GM12878 (cell line): ENCODE measurements around the gene FFAR3. TPM values are rescaled to one million over a fixed set of nuclear protein-coding genes. Genes with fewer than 3 reads are reported as not detected.

Source experiments
- ATAC-seq: fragments of 200-7000 bp; cut with Tn5 transposase; 3 replicates; pipeline ENCODE4 v1.9.1; 2020; ENCODE audit warnings: mild to moderate bottlenecking, moderate library complexity
- BruUV-seq: library from RNA; stranded (reverse); fragments of 400-500 nt; replicated peaks from 2 replicates; lab custom pipeline; 2021; lab: Mats Ljungman, UMichigan
- CTCF ChIA-PET: fragments of 300-600 bp; sonication (Branson Sonifier 250); formaldehyde crosslinking; extraction: SDS; loops from one replicate; lab custom pipeline; 2021; ENCODE audit warnings: inconsistent platforms; lab: Yijun Ruan, JAX
- POLR2A ChIA-PET: fragments of 350-600 bp; formaldehyde crosslinking; extraction: SDS; loops from one replicate; lab custom pipeline; 2021; ENCODE audit warnings: inconsistent platforms; lab: Charles Lee
- RAD21 ChIA-PET: fragments of 300-600 bp; sonication (Branson Sonifier 250); formaldehyde crosslinking; loops from one replicate; lab custom pipeline; 2023; ENCODE audit warnings: antibody characterized with exemption; ENCODE audit not compliant: unreplicated experiment; lab: Charles Lee
- SMC1A ChIA-PET: fragments of 300-600 bp; sonication (Branson Sonifier 250); formaldehyde crosslinking; loops from one replicate; lab custom pipeline; 2023; ENCODE audit not compliant: unreplicated experiment, uncharacterized antibody; lab: Charles Lee
- DNase-seq: peaks from one replicate; pipeline ENCODE4 v3.0.0-alpha.2; 2011; ENCODE audit warnings: low read depth, low spot score
- FAIRE-seq: peaks from 3 replicates; lab custom pipeline; 2011; peaks lifted over from hg19 to GRCh38; lab: Jason Lieb, UNC
- H2AFZ ChIP-seq: 2 replicates; pipeline ENCODE4 v1.6.0; 2011; ENCODE audit warnings: low read depth, low read length, control low read depth; ENCODE audit not compliant: control insufficient read depth
- H3K27ac ChIP-seq: 2 replicates; pipeline ENCODE4 v1.5.1; 2011; ENCODE audit warnings: control low read depth; ENCODE audit not compliant: control insufficient read depth, insufficient read depth
- H3K27me3 ChIP-seq, 2 experiments: replicated peaks in 1 of 2; 2 replicates each; pipeline versions ENCODE4 v1.6.0 to v1.6.1; 2011; ENCODE audit warnings: low read length in 1 of 2; ENCODE audit not compliant: control insufficient read depth in 2 of 2, insufficient read depth in 2 of 2
- H3K36me3 ChIP-seq, 2 experiments: 2 replicates each; pipeline ENCODE4 v1.5.1; 2011; ENCODE audit warnings: low read length in 1 of 2; ENCODE audit not compliant: control insufficient read depth in 2 of 2, insufficient read depth in 2 of 2
- H3K4me1 ChIP-seq: 2 replicates; pipeline ENCODE4 v1.6.1; 2011; ENCODE audit warnings: mild to moderate bottlenecking, low read length, moderate library complexity, mixed read lengths; ENCODE audit not compliant: control insufficient read depth, insufficient read depth
- H3K4me2 ChIP-seq: 2 replicates; pipeline ENCODE4 v1.6.0; 2011; ENCODE audit warnings: control low read depth; ENCODE audit not compliant: control insufficient read depth, insufficient read depth
- H3K4me3 ChIP-seq: fragments of 200-600 bp; sonication (generic); 2 replicates; pipeline ENCODE4 v1.5.1; 2016
- H3K79me2 ChIP-seq: 2 replicates; pipeline ENCODE4 v1.6.0; 2011; ENCODE audit warnings: low read length; ENCODE audit not compliant: control insufficient read depth, insufficient read depth
- H3K9ac ChIP-seq: 2 replicates; pipeline ENCODE4 v1.8.0; 2011; ENCODE audit warnings: low read length, control low read depth, mixed read lengths; ENCODE audit not compliant: control insufficient read depth, insufficient read depth
- H3K9me3 ChIP-seq: replicated peaks from 3 replicates; pipeline ENCODE4 v1.5.1; 2011; ENCODE audit warnings: mild to moderate bottlenecking, low read length; ENCODE audit not compliant: control insufficient read depth, insufficient read depth
- H4K20me1 ChIP-seq: 2 replicates; pipeline ENCODE4 v1.6.0; 2011; ENCODE audit not compliant: control insufficient read depth, insufficient read depth
- BACH1 ChIP-seq: fragments of 450-650 bp; IDR thresholded peaks from 2 replicates; pipeline ENCODE4 v1.6.1; 2017; ENCODE audit warnings: mild to moderate bottlenecking, borderline replicate concordance
- BCL11A ChIP-seq: IDR thresholded peaks from 2 replicates; pipeline ENCODE4 v1.6.1; 2011; ENCODE audit warnings: low read depth, low read length
- CBFB ChIP-seq: IDR thresholded peaks from 2 replicates; pipeline ENCODE4 v1.6.1; 2016; ENCODE audit warnings: antibody characterized with exemption, low read depth
- CHD1 ChIP-seq: IDR thresholded peaks from 2 replicates; pipeline ENCODE4 v1.6.1; 2012; ENCODE audit warnings: low read depth, low read length, improper control_type of control experiment
- CREB1 ChIP-seq: IDR thresholded peaks from 2 replicates; pipeline ENCODE4 v1.6.1; 2012; ENCODE audit warnings: low read depth, mild to moderate bottlenecking, inconsistent platforms
- EP300 ChIP-seq, 2 experiments: fragments of 150-350 bp in 1 of 2; IDR thresholded peaks; 2 replicates each; pipeline ENCODE4 v1.6.1; 2011 to 2012; ENCODE audit warnings: low read depth in 2 of 2, low read length in 2 of 2, borderline replicate concordance in 1 of 2, improper control_type of control experiment in 1 of 2, inconsistent platforms in 1 of 2; ENCODE audit not compliant: control insufficient read depth in 1 of 2
- ETV6 ChIP-seq, 2 experiments: fragments of 450-650 bp in 1 of 2; IDR thresholded peaks in 1 of 2; conservative IDR thresholded peaks in 1 of 2; 2 replicates each; pipeline ENCODE4 v1.6.1; 2014; ENCODE audit warnings: antibody characterized with exemption in 1 of 2, borderline replicate concordance in 1 of 2, low read depth in 1 of 2, mild to moderate bottlenecking in 1 of 2, moderate library complexity in 1 of 2
- FOXM1 ChIP-seq: IDR thresholded peaks from 2 replicates; pipeline ENCODE4 v1.6.1; 2012; ENCODE audit warnings: low read depth, mild to moderate bottlenecking, inconsistent platforms, low read length, moderate library complexity
- GATAD2B ChIP-seq: fragments of 450-650 bp; conservative IDR thresholded peaks from 2 replicates; pipeline ENCODE4 v1.6.1; 2017; ENCODE audit warnings: low read depth, mild to moderate bottlenecking, moderate library complexity
- IKZF2 ChIP-seq, 2 experiments: fragments of 450-650 bp; IDR thresholded peaks; 2 replicates each; pipeline ENCODE4 v1.6.1; 2017; ENCODE audit warnings: mild to moderate bottlenecking in 2 of 2, moderate library complexity in 2 of 2
- MTA2 ChIP-seq: fragments of 450-650 bp; IDR thresholded peaks from 2 replicates; pipeline ENCODE4 v1.6.1; 2016; ENCODE audit warnings: low read depth, mild to moderate bottlenecking, moderate library complexity
- MTA3 ChIP-seq: IDR thresholded peaks from 2 replicates; pipeline ENCODE4 v1.6.1; 2012; ENCODE audit warnings: low read length, inconsistent platforms, borderline replicate concordance
- MYB ChIP-seq: fragments of 150-350 bp; IDR thresholded peaks from 2 replicates; pipeline ENCODE4 v1.6.1; 2014; ENCODE audit warnings: mild to moderate bottlenecking, low read depth, low read length, borderline replicate concordance
- MYC ChIP-seq: IDR thresholded peaks from 2 replicates; pipeline ENCODE4 v1.6.1; 2011; ENCODE audit warnings: mild to moderate bottlenecking, low read length, moderate library complexity, inconsistent platforms; ENCODE audit not compliant: insufficient read depth, insufficient replicate concordance, insufficient read length, severe bottlenecking
- NR2F1 ChIP-seq: fragments of 450-650 bp; conservative IDR thresholded peaks from 2 replicates; pipeline ENCODE4 v1.6.1; 2017; ENCODE audit warnings: mild to moderate bottlenecking
- RCOR1 ChIP-seq: conservative IDR thresholded peaks from 2 replicates; pipeline ENCODE4 v1.6.1; 2012; ENCODE audit warnings: low read depth, low read length, improper control_type of control experiment
- RELA ChIP-seq: fragments of 450-650 bp; IDR thresholded peaks from 2 replicates; pipeline ENCODE4 v1.8.0; 2014; ENCODE audit warnings: borderline replicate concordance; ENCODE audit not compliant: partially characterized antibody
- RUNX3 ChIP-seq: IDR thresholded peaks from 2 replicates; pipeline ENCODE4 v1.6.1; 2012; ENCODE audit warnings: low read length, inconsistent platforms
- SMAD1 ChIP-seq: fragments of 450-650 bp; IDR thresholded peaks from 2 replicates; pipeline ENCODE4 v1.6.1; 2018; ENCODE audit warnings: mild to moderate bottlenecking, low read depth; ENCODE audit not compliant: partially characterized antibody
- SMAD5 ChIP-seq: IDR thresholded peaks from 2 replicates; pipeline ENCODE4 v1.6.1; 2016; ENCODE audit warnings: antibody characterized with exemption, low read depth
- SMARCA5 ChIP-seq: fragments of 450-650 bp; IDR thresholded peaks from 2 replicates; pipeline ENCODE4 v1.6.1; 2017; ENCODE audit warnings: mild to moderate bottlenecking
- SMC3 ChIP-seq: IDR thresholded peaks from 2 replicates; pipeline ENCODE4 v1.6.1; 2011; ENCODE audit warnings: low read length, improper control_type of control experiment, borderline replicate concordance
- STAT1 ChIP-seq: fragments of 450-650 bp; conservative IDR thresholded peaks from 2 replicates; pipeline ENCODE4 v1.6.1; 2014; ENCODE audit warnings: antibody characterized with exemption, mild to moderate bottlenecking
- TBL1XR1 ChIP-seq: IDR thresholded peaks from 2 replicates; pipeline ENCODE4 v1.6.1; 2012; ENCODE audit warnings: low read depth, low read length, improper control_type of control experiment
- ZBED1 ChIP-seq: IDR thresholded peaks from 2 replicates; pipeline ENCODE4 v1.6.1; 2016; ENCODE audit warnings: borderline replicate concordance
- ZSCAN29 ChIP-seq: fragments of 450-650 bp; IDR thresholded peaks from 2 replicates; pipeline ENCODE4 v1.6.1; 2017; ENCODE audit warnings: mild to moderate bottlenecking, moderate library complexity
- WGBS: methylation state at CpG from one replicate; pipeline ENCODE4 v1.1.6; 2016; ENCODE audit warnings: low lambda C conversion rate; ENCODE audit not compliant: insufficient replicate concordance, insufficient coverage; ENCODE audit errors: missing lambda C conversion rate; 5-methylcytosine and 5-hydroxymethylcytosine counted together
- in situ Hi-C: fragments of 300-500 bp; cut with MboI; formaldehyde crosslinking; loops from 9 replicates; pipeline ENCODE4 v1.14.3; 2018; ENCODE audit warnings: mixed read lengths
- intact Hi-C: fragments of 100-400 bp; cut with micrococcal nuclease; formaldehyde crosslinking; loops from one replicate; pipeline ENCODE4 v1.14.2; 2022; ENCODE audit not compliant: unreplicated experiment
- polyA plus RNA-seq, 11 experiments: library from polyadenylated mRNA; depleted of rRNA in 4 of 11; unstranded in 6 of 11; stranded (reverse) in 5 of 11; fragments of >200 nt; fragmentation: Nextera tagmentation in 4 of 11; fragmentation: Illumina TruSeq in 1 of 11; extraction: Ambion mirVana in 4 of 11; extraction: Trizol in 1 of 11; gene quantifications; 1 replicate in 1 of 11; 2 replicates in 10 of 11; pipeline versions ENCODE4 v1.2.1 to v1.2.3, GENCODE V29; 2011 to 2016; ENCODE audit warnings: inconsistent platforms in 2 of 11, missing spikeins in 2 of 11, low read depth in 1 of 11
- total RNA-seq, 4 experiments: library from RNA; depleted of rRNA in 3 of 4; stranded (reverse); fragments of >200 nt in 3 of 4; fragmentation: Illumina TruSeq in 1 of 4; extraction: Trizol in 1 of 4; gene quantifications; 2 replicates each; pipeline versions ENCODE4 v1.2.1 to v1.2.3, GENCODE V29; 2013 to 2021

Gene FFAR3
- total and polyA plus RNA-seq, 10 of the 15 experiments (the other 5 are each of a cell fraction or from before 2014, with no cell fraction given): 0.15 to 0.18 TPM; not detected in 8

DNA sequence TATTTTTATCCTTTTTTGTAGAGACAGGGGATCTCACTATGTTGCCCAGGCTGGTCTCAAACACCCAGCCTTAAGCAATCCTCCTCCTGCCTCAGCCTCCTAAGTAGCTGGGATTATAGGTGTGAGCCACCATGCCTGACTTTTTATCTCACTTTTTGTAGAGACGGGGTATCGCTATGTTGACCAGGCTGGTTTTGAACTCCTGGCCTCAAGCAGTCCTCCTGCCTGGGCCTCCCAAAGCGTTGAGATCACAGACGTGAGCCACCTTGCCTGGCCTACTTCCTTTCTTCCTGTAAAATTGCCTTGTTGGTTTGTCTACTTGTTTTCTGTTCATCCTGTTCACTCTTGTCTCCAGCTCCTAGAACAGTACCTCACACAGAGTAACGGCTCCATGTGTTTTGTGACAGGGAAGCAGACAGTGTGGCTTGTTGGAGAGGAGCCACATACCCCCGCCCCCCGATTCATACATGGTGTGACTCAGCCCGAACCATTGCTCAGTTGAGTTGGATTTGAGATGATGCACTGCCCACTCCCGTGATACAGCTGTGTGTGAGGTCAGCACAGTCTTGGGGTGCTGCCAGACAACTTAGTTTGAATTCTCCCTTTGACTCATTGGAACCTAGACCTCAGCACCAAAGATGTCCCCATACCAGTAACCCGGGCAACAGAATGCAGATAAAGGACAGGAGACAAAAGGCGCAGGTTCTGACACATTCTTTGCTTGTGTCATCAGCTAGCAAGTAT, 46.8 kb downstream of the FFAR3 start:
- no peaks in the 10 kb centered on the region; the same call in 2 of the 3 replicates for H3K9me3 ChIP-seq
- CTCF ChIA-PET: interaction anchor here (0.7 to 5.2 kb wide), 7 partner anchors 13 to 90 kb away, joined by 3 to 35 read pairs (median 4); no protein-coding TSS in a partner anchor
- in situ Hi-C loops (no loop called here), intact Hi-C loops (no loop called here)
- DNase-seq: peak; percentile 95
- TSS peak; percentile 94 for BruUV-seq
- peaks cover under 1% of the 10 kb centered on the region for H3K79me2 ChIP-seq
- ATAC-seq: peak; percentile 80
- H3K4me3 ChIP-seq: no peak overlapping the region
- H4K20me1 ChIP-seq: no peaks in the 10 kb centered on the region
- POLR2A ChIA-PET: interaction anchor here (0.5 to 6.6 kb wide), 7 partner anchors 11 to 110 kb away, joined by 3 to 67 read pairs (median 5); no protein-coding TSS in a partner anchor
- H3K27me3 ChIP-seq: no peaks in the 10 kb centered on the region
- RAD21 ChIA-PET: interaction anchor here (1.0 to 6.4 kb wide), 10 partner anchors 14 to 102 kb away, joined by 3 to 56 read pairs (median 14); partner anchors contain the start of gene FFAR1
- H3K36me3 ChIP-seq: no peaks in the 10 kb centered on the region
- peak overlapping the region; percentile 79 for H3K27ac ChIP-seq
- H3K4me2 ChIP-seq: peak overlapping the region; percentile 34; the same call in 1 of the 2 replicates
- peak overlapping the region; percentile 37 for H2AFZ ChIP-seq
- H3K9ac ChIP-seq: 0 out of 2 replicates have a peak overlapping the region, but pooled peaks have one; percentile 25
- peaks cover 57% of the 10 kb centered on the region for H3K4me1 ChIP-seq
- SMC1A ChIA-PET: interaction anchor here (0.8 to 10.8 kb wide), 9 partner anchors 12 to 65 kb away, joined by 3 to 152 read pairs (median 4); partner anchors contain the start of gene FFAR2
- WGBS: 23% methylated on average over 11 of the region's 11 CpGs
- FAIRE-seq: peak; percentile 91
- TF ChIP-seq SMAD5 (no peak), ZBED1 (peak; percentile 91; the same call in 1 of the 2 replicates), SMC3 (peak; percentile 25; the same call in 1 of the 2 replicates), MTA3 (0 out of 2 replicates have a peak, but pooled peaks have one; percentile 35), MTA2 (peak; percentile 65; the same call in 1 of the 2 replicates), TBL1XR1 (peak; percentile 44; the same call in 1 of the 2 replicates), IKZF2 (IDR thresholded peaks at IDR 0.05) (peak; percentile 75 to 78), CHD1 (0 out of 2 replicates have a peak, but pooled peaks have one; percentile 27), BACH1 (0 out of 2 replicates have a peak, but pooled peaks have one; percentile 78), MYB (no peak), BCL11A (peak; percentile 87), RCOR1 (no peak), RUNX3 (peak; percentile 91), SMARCA5 (peak; percentile 69), CBFB (peak; percentile 78), FOXM1 (peak; percentile 87; the same call in 1 of the 2 replicates), ZSCAN29 (no peak), NR2F1 (peak; percentile 75), EP300 (IDR thresholded peaks at IDR 0.05; ENCODE audit: borderline replicate concordance in 1 of 2, control insufficient read depth in 1 of 2, low read depth in 2 of 2, low read length in 2 of 2) (peak; percentile 90), RELA (peak; percentile 38), GATAD2B (0 out of 2 replicates have a peak, but pooled peaks have one; percentile 41), CREB1 (peak; percentile 78), MYC (no peak), STAT1 (no peak), ETV6 (conservative IDR thresholded peaks at IDR 0.05 in 1 of 2, IDR thresholded peaks at IDR 0.05 in 1 of 2; ENCODE audit: borderline replicate concordance in 1 of 2, low read depth in 1 of 2) (peak in 1 of 2 experiments; percentile 51; a peak in 1 of 4 replicates), SMAD1 (peak; percentile 90)
